HPDE6-E6E7 (cell line): ENCODE results near the gene TGFB1I1.
"Not testable (repeated sequence)": the region's sequence is repeated elsewhere in the genome, so short reads cannot be mapped to it uniquely, and the experiment has no call there.

Source experiments
- DNase-seq: peaks from one replicate; pipeline ENCODE4 v3.0.0; 2011; ENCODE audit warnings: missing footprints; ENCODE audit errors: extremely low spot score

Gene TGFB1I1

DNA sequence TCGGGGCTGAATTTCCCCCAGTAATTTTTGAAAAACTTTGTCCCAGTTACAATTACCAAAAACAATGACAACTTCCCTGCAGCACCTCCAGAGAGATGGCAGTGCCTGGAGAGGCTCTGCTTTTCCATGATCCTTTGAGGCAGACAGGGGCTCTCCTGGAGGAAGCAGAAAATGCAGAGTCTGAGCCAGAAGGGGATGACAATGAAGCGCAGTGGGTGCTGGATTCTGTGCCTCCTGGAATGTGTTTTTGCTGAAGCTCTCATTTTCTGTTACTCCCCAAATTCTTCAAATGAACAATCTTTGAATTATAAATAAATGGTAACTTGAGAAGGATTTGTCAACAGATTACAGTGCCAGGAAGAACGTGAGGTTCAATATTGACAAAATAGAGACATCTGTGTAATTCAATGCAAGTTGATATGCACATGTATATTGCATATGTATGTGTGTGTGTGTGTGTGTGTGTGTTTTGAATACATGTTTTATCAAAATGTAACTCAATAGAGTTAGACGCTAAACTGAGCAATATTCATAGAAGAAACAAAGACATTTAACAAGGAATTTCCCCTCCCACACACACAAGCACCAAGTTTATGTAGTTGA lies 45.9 kb downstream of the TGFB1I1 start:
- DNase-seq, result no peak

DNA sequence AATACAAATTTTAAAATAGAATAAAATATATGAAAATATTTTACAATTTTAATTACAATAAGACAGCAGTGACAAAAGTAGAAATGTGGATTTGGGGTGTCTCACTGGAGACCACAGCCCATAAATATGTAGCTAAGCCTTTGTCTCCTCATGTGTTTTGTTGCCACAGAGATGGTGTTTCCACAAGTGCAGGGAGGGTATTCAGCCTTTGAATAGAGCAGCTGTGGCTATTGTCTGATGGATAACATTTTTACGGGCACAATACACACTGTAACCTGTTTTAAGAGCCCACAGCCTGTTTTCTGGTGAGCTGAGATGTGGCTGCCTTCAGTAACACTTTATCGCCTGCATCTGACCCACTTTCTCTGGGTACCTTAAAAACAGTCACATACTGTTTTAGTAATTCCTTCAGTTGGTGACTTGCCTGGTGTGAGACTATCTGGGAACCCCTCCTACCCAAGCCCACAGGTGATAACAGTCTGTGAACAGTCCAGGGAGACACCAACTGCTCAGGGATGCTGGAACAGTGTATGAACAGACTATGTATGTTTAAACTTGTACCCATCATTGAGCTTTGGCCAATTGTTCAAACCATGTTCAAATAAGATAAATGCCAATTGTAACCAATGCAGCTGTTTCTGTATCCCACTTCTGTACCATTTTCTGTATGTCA lies 47.9 kb downstream of the TGFB1I1 start:
- no peak for DNase-seq

DNA sequence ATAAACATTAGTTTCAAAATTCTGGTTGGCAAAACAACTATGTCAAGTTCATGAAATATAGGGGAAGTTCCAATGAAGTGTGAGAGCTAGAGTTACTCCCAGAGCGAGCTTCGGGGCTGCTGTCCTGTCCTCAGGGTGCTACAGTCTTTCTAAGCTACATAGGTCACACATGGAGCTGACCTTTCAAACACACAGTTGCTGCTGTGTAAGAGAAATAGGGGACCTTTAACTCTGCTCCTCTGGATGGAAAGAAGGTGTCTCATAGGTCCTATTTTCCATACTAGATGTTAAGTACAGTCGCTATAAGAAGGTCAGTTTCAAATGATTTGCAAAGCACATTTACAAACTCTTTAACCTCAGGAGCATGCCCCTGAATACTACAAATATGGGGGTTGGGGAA lies 49.4 kb downstream of the TGFB1I1 start:
- no peak for DNase-seq

DNA sequence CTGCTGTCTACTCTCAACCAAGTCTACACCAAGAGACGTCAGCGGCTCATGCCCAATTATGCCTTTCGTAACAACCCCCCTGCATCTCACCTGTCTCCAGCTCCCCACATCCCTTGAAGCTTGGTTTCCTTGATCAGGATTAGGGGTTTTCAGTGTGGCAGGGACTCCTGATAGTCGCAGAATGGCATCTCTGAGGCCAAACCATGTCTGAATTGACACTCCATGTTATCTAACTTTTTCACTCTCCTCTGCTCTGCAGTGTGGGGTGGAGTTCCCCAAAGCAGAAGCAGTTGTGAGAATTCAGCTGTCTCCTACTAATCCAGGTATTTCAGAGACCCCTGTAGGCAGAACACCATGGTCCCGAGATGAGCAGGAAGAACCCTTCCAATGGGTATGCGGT lies 50.1 kb downstream of the TGFB1I1 start:
- no peak for DNase-seq

DNA sequence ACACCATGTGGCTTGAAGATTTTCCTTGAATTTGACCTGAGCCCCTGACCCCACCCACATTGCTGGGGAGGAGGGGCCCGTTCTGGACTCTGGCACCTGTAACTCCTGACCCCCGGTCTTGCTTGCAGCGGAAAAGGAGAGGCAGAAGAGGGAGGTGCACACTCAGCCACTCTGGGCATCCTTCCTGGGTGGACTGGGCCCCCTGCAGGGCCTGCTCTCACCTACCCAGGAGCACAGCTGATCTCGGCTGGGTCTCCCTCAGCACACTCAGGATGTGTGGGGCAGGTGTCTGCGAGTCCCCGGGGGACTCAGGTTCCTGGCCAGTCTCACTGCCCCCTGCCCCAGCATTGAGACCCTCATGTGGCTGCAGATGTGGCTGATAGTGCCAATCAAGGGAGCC lies 51.8 kb downstream of the TGFB1I1 start:
- not testable (repeated sequence) for DNase-seq

DNA sequence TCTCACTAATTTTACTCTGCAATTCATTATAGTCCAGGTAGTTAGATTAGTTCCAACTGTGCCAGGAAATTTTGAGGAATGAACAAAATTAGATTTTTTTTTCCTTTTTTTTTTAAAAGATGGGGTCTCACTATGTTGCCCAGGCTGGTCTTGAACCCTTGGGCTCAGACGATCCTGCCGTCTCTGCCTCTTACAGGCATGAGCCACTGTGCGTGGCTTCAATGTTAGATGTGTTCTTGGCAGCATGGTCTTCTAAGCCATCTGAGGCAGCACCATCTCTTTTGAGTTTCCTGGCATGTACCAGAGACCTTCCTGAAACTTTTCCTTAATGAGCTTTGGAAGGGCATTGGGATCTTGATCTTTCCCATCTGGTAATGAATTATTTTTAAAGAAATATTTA lies 53.2 kb downstream of the TGFB1I1 start:
- no peak for DNase-seq
